Gastrocnemius medialis (tissue), 4 donors: Measurements from ENCODE around the gene ALDH3A2.

ENCODE experiments used
- CTCF ChIP-seq, 5 experiments: fragments of 450-650 bp in 3 of 5; fragments of 200-600 bp in 2 of 5; sonication (generic) in 2 of 5; IDR thresholded peaks in 4 of 5; conservative IDR thresholded peaks in 1 of 5; 1 replicate in 4 of 5; 2 replicates in 1 of 5; pipeline ENCODE4 v1.5.1; 2016 to 2019; ENCODE audit warnings: antibody characterized with exemption in 5 of 5, mild to moderate bottlenecking in 3 of 5, moderate library complexity in 3 of 5
- POLR2A ChIP-seq, 2 donors: fragments of 450-650 bp; IDR thresholded peaks; one replicate each; pipeline ENCODE4 v1.6.1; 2017; ENCODE audit warnings: antibody characterized with exemption in 2 of 2, mild to moderate bottlenecking in 2 of 2, moderate library complexity in 2 of 2

GRCh38 chr17:19673623-19674022, 25.1 kb downstream of the ALDH3A2 start:
- no peak for TF ChIP-seq CTCF (IDR thresholded peaks at IDR 0.05 in 4 of 5, conservative IDR thresholded peaks at IDR 0.05 in 1 of 5)
- TF ChIP-seq POLR2A (IDR thresholded peaks at IDR 0.05): no peak
